SIG-M5 treated with dmso at 0.1 percent for 504 hours (cell line): ENCODE data around the gene NAA35.
A peak's percentile ranks its signal among the peaks of the same experiment; 100 is the strongest.
"Not testable (repeated sequence)": the region's sequence is repeated elsewhere in the genome, so short reads cannot be mapped to it uniquely, and the experiment has no call there.

Experiments used
- DNase-seq: peaks from one replicate; lab custom pipeline; 2025; ENCODE audit not compliant: unreplicated experiment; lab: John Stamatoyannopoulos, UW

Gene NAA35

GRCh38 chr9:86022687-86023266 lies 81.8 kb downstream of the NAA35 start:
- no peak for DNase-seq

- DNase-seq, result no peak
Observed at GRCh38 chr9:86027767-86028166, 86.8 kb downstream of the NAA35 start.

- DNase-seq, result peak; percentile 50
Observed at GRCh38 chr9:86034863-86035734, 94.2 kb downstream of the NAA35 start.

- DNase-seq, result no peak
Observed at GRCh38 chr9:86035827-86036440, 95.0 kb downstream of the NAA35 start.

GRCh38 chr9:86036555-86036954 lies 95.6 kb downstream of the NAA35 start:
- no peak for DNase-seq

GRCh38 chr9:86039991-86040860 lies 99.3 kb downstream of the NAA35 start:
- DNase-seq, result no peak

GRCh38 chr9:86040861-86041155 lies 99.9 kb downstream of the NAA35 start:
- DNase-seq, result no peak

GRCh38 chr9:86041311-86041741 lies 100.4 kb downstream of the NAA35 start:
- DNase-seq, result no peak

- no peak for DNase-seq
Observed at GRCh38 chr9:86042199-86042978, 101.4 kb downstream of the NAA35 start.

- DNase-seq, result no peak
Observed at GRCh38 chr9:86043586-86043985, 102.6 kb downstream of the NAA35 start.

GRCh38 chr9:86043999-86044398 lies 103.1 kb downstream of the NAA35 start:
- no peak for DNase-seq

- no peak for DNase-seq
Observed at GRCh38 chr9:86045654-86046053, 104.7 kb downstream of the NAA35 start.

GRCh38 chr9:86046071-86046636 lies 105.2 kb downstream of the NAA35 start:
- no peak for DNase-seq

GRCh38 chr9:86046930-86047341 lies 106.0 kb downstream of the NAA35 start:
- no peak for DNase-seq

- DNase-seq, result no peak
Observed at GRCh38 chr9:86047361-86047760, 106.4 kb downstream of the NAA35 start.

GRCh38 chr9:86048018-86048742 lies 107.2 kb downstream of the NAA35 start:
- DNase-seq, result not testable (repeated sequence)

GRCh38 chr9:86052556-86053468 lies 111.9 kb downstream of the NAA35 start:
- no peak for DNase-seq

- DNase-seq, result no peak
Observed at GRCh38 chr9:86054695-86055094, 113.7 kb downstream of the NAA35 start.
